HEK293T (cell line): Measurements from ENCODE around the gene APMAP.

ENCODE experiments used
- CTCF ChIA-PET: fragments of 350-600 bp; formaldehyde crosslinking; extraction: SDS; loops from one replicate; lab custom pipeline; 2021; ENCODE audit warnings: antibody characterized with exemption, inconsistent platforms; lab: Yijun Ruan, JAX
- POLR2A ChIA-PET: fragments of 350-600 bp; formaldehyde crosslinking; extraction: SDS; loops from one replicate; lab custom pipeline; 2020; ENCODE audit warnings: antibody characterized with exemption, inconsistent platforms; lab: Yijun Ruan, JAX
- DNase-seq: peaks from one replicate; pipeline ENCODE4 v3.0.0; 2012; ENCODE audit warnings: mixed read lengths; ENCODE audit errors: extremely low spot score
- ARNT ChIP-seq: fragments of 450-650 bp; IDR thresholded peaks from 2 replicates; pipeline ENCODE4 v1.6.1; 2017; ENCODE audit warnings: mild to moderate bottlenecking
- BHLHE40 ChIP-seq: fragments of 450-650 bp; IDR thresholded peaks from 2 replicates; pipeline ENCODE4 v1.6.1; 2016; ENCODE audit warnings: mild to moderate bottlenecking, moderate library complexity, borderline replicate concordance
- CTBP1 ChIP-seq: fragments of 450-650 bp; IDR thresholded peaks from 2 replicates; pipeline ENCODE4 v1.6.1; 2016; ENCODE audit warnings: borderline replicate concordance
- ELF4 ChIP-seq: fragments of 450-650 bp; IDR thresholded peaks from 2 replicates; pipeline ENCODE4 v1.6.1; 2017; ENCODE audit warnings: antibody characterized with exemption
- FOXA1 ChIP-seq: fragments of 450-650 bp; IDR thresholded peaks from 2 replicates; pipeline ENCODE4 v1.6.1; 2016; ENCODE audit warnings: mild to moderate bottlenecking
- FOXK2 ChIP-seq: fragments of 450-650 bp; IDR thresholded peaks from 2 replicates; pipeline ENCODE4 v1.6.1; 2016; ENCODE audit warnings: mild to moderate bottlenecking
- FOXM1 ChIP-seq: fragments of 450-650 bp; IDR thresholded peaks from 2 replicates; pipeline ENCODE4 v1.6.1; 2017; ENCODE audit warnings: mild to moderate bottlenecking, borderline replicate concordance
- HDGF ChIP-seq: fragments of 450-650 bp; IDR thresholded peaks from 2 replicates; pipeline ENCODE4 v1.6.1; 2017; ENCODE audit warnings: antibody characterized with exemption, borderline replicate concordance
- L3MBTL2 ChIP-seq: fragments of 450-650 bp; conservative IDR thresholded peaks from 2 replicates; pipeline ENCODE4 v1.6.1; 2016; ENCODE audit warnings: mild to moderate bottlenecking
- LEF1 ChIP-seq: fragments of 450-650 bp; IDR thresholded peaks from 2 replicates; pipeline ENCODE4 v1.6.1; 2017; ENCODE audit warnings: mild to moderate bottlenecking, borderline replicate concordance
- NFRKB ChIP-seq: fragments of 450-650 bp; IDR thresholded peaks from 2 replicates; pipeline ENCODE4 v1.6.1; 2016; ENCODE audit warnings: mild to moderate bottlenecking, moderate library complexity
- SP1 ChIP-seq: fragments of 450-650 bp; IDR thresholded peaks from 2 replicates; pipeline ENCODE4 v1.6.1; 2017
- SUZ12 ChIP-seq: fragments of 450-650 bp; IDR thresholded peaks from 2 replicates; pipeline ENCODE4 v1.6.1; 2016; ENCODE audit warnings: mild to moderate bottlenecking
- TARDBP ChIP-seq: fragments of 450-650 bp; IDR thresholded peaks from 2 replicates; pipeline ENCODE4 v1.6.1; 2016
- ZNF384 ChIP-seq: fragments of 450-650 bp; IDR thresholded peaks from 2 replicates; pipeline ENCODE4 v1.6.1; 2016
- TF ChIP-seq, protein P1 (sequence below): fragments of 450-650 bp; IDR thresholded peaks from 2 replicates; pipeline ENCODE4 v1.6.1; 2016

APMAP gene

DNA sequence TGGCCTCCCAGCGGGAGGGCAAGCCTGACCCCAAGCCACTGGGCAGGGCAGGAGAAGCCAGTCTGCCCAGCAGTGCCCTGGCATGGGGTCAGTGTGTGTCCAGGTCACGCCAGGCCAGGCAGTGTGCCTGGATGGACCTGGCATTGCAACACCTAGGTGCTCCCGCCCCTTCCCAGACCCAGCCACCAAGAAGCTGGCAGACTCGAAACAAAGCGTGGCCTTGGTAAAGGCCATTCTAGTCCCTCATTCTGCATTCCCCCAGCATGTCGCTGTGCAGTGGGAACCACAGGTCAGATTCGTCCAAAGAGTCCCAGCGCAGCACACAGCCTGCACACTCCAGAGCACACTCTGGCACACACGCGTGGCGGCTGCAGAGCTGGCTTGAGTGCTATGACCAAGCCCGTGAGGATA is 19.3 kb upstream of the APMAP start:
- DNase-seq, result no peak
- CTCF ChIA-PET, result no interaction called here
- POLR2A ChIA-PET, result no interaction called here
- TF ChIP-seq SP1, result no peak
- TF ChIP-seq HDGF, result no peak
- TF ChIP-seq LEF1, result no peak
- no peak for TF ChIP-seq NFRKB
- TF ChIP-seq FOXM1, result no peak
- TF ChIP-seq FOXK2, result no peak

DNA sequence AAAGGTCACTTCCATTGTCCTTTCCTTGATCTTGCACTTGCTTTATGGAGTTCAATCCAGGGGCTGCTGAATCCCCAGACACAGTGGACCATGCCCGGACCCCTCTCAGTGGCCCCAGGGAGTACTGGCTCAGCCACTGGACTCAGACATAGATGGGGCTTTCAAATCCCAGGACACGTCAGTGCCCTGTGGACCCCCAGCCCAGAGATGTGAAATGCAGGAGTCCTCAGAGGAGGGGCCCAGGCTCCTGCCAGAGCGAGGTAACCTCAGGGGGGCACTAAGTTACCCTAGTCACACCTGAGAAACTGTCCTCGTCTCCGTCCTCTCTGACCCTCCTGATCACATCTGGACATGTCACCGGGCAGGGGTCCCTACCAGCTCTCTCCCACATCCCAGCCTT is 18.7 kb upstream of the APMAP start:
- CTCF ChIA-PET, result interaction anchor here (0.8 kb wide), 1 partner anchor 54 kb away, joined by 4 read pairs; no protein-coding TSS in a partner anchor
- POLR2A ChIA-PET, result no interaction called here
- DNase-seq, result no peak
- TF ChIP-seq ARNT (no peak), FOXM1 (no peak), L3MBTL2 (no peak), SUZ12 (no peak), LEF1 (no peak), SP1 (no peak), ZNF384 (no peak), FOXK2 (no peak), ELF4 (no peak), HDGF (no peak)
- TF ChIP-seq, protein P1, sequence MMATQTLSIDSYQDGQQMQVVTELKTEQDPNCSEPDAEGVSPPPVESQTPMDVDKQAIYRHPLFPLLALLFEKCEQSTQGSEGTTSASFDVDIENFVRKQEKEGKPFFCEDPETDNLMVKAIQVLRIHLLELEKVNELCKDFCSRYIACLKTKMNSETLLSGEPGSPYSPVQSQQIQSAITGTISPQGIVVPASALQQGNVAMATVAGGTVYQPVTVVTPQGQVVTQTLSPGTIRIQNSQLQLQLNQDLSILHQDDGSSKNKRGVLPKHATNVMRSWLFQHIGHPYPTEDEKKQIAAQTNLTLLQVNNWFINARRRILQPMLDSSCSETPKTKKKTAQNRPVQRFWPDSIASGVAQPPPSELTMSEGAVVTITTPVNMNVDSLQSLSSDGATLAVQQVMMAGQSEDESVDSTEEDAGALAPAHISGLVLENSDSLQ, result no peak

DNA sequence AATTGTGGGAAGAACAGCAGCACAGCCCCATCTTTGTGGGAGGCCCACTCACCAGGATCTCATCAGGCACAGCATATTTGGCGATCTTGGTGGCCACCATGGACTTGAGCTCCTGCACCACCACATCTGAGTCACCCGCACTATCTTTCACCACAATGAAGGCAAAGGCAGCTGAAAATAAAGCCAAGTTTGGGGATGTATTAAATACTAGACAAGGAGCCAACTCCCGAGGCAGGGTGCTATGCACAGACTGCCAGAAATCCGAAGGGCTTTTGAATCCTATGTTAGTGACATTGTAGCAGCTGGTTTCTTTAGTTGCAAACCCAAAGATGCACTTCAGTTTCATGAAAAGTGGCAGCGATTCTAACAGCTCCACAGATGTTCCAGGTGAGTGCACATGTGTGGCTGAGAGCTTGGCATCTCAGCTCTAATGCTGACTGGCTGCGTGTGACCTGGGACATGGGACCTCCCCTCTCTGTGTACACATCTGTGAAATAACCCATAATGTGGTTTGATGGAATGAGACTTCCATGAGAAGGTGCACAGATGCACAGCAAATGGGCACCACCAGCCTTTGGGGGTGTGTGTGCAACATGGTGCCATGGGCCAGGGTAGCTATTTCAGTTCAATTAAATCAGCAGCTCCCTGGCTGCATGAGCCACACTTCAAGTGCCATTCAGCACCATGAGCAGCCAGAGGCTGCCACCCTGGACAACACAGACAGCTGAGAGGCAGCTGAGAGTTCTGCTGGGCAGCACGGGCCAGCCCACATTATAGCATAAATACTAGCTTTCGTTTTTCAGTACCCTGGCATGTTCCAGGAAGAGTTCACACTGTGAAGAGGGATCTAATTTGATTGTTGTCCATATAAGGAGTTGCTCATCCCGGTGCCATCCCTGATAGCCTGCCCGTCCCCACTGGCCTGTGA is 16.9 kb upstream of the APMAP start:
- ChIA-PET CTCF (no interaction called here), POLR2A (no interaction called here)
- TF ChIP-seq TARDBP, result no peak
- no peak for TF ChIP-seq ARNT
- DNase-seq, result no peak

DNA sequence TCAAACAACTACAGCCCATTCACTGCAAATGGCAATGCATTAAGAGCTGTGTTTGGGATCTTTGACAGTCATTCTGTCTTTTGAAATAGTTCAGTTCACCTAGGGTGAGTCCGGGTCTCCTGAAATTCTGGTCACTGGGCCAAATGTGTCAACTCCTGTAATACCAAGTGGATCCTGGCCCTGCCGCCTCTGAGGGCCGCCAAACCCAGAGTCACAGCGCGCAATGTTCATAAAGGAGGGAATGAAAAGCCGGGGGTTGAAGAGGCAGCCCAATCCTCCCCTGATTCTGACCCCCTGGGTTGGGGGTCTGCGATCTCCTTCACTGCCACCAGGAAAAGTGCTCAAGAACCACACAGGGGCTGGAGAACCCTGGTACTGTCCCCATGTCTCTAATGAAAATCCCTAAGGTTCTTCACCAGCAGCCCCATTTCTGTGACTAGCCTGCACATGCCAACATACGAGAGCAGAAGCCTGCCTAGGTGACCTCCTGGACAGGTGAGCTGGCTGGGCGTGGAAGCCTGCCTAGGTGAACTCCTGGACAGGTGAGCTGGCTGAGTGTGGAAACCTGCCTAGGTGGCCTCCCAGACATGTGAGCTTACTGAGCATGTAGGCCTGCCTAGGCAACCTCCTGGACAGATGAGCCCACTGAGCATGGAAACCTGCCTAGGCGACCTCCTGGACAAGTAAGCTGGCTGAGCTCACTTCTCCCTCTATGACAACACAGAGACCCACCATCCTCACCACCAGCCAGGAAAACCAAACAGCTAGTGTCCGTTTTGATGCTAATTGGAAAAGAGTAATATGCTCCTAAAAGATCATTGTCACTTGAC is 16.1 kb upstream of the APMAP start:
- CTCF ChIA-PET, result no interaction called here
- POLR2A ChIA-PET, result no interaction called here
- TF ChIP-seq SUZ12 (no peak), BHLHE40 (no peak), FOXM1 (no peak), SP1 (no peak), ELF4 (no peak), L3MBTL2 (no peak), HDGF (no peak), CTBP1 (no peak), ARNT (no peak), LEF1 (no peak), ZNF384 (no peak), NFRKB (no peak), FOXK2 (no peak), FOXA1 (no peak), TARDBP (no peak)
- no peak for DNase-seq

DNA sequence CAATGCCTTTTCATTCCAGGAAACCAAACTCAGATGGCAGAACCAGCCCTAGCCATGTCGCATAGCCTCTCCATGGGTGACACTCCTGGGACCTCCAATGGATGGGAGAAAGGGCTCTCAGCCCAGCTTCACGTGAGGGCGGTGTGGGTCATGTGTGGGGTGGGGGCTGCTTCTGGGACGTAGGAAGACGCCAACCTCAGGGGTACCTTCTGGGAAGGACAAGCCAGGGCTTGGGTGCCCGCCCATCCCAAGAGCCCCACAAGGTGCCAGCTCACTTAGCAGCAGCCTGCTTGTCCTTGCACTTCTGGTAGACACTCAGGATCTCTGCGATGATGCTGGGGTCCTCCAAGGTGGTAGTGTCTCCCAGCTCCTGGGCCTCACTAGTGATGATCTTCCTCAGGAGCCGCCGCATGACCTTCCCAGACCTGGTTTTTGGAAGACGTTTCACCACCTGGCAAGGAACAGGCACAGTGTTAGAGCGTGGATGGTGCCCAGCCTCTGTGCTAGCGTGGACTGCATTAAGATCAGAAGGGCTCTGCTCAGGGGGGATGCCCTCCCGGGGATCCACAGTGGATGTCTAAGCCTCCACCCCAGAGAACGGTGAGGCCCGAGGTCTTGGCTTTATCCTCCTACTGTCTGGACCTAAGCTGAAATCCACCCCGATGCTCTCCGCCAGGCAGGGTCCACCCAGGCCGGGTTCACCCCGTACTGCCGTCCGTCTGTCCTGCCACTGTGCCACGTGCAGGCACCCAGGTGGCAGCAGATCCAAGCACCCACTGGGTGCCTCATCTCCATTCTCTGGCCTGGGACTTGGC is 15.1 kb upstream of the APMAP start:
- POLR2A ChIA-PET, result no interaction called here
- CTCF ChIA-PET, result interaction anchor here (1.1 kb wide), 1 partner anchor 14 kb away, joined by 4 read pairs; no protein-coding TSS in a partner anchor
- no peak for DNase-seq
- TF ChIP-seq NFRKB, result no peak
- TF ChIP-seq ZNF384, result no peak
- TF ChIP-seq, protein P1, result no peak
- no peak for TF ChIP-seq L3MBTL2
- no peak for TF ChIP-seq LEF1
- TF ChIP-seq SP1, result no peak
- no peak for TF ChIP-seq FOXA1
- no peak for TF ChIP-seq CTBP1
- TF ChIP-seq TARDBP, result no peak
- no peak for TF ChIP-seq ELF4
- TF ChIP-seq FOXK2, result no peak
- TF ChIP-seq SUZ12, result no peak
- no peak for TF ChIP-seq ARNT
- TF ChIP-seq BHLHE40, result no peak
- no peak for TF ChIP-seq HDGF
- TF ChIP-seq FOXM1, result no peak
